Fibroblast of upper back skin (primary cell): Measurements from ENCODE around the gene TMEM119.

Experiments used
- DNase-seq: peaks from one replicate; pipeline ENCODE4 v3.0.0-alpha.2; 2013

The TMEM119 gene

DNA sequence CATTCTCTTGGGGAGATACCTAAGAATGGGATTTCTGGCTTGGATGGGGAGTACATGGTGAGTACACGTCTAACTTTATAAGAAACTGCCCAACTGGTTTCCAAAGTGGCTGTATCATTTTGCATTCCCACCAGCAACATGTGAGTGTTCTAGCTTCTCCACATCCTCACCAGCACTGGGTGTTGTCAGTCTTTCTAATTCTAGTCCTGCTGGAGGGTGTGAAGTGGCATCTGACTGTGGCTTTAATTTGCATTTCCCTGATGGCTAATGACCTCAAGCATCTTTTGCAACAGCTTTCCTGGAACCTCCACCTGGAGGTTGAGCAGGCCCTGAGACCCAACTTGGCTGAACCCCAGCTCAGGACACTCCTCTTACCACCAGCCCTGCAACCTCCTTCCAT lies 18.0 kb upstream of the TMEM119 start:
- DNase-seq: no peak

DNA sequence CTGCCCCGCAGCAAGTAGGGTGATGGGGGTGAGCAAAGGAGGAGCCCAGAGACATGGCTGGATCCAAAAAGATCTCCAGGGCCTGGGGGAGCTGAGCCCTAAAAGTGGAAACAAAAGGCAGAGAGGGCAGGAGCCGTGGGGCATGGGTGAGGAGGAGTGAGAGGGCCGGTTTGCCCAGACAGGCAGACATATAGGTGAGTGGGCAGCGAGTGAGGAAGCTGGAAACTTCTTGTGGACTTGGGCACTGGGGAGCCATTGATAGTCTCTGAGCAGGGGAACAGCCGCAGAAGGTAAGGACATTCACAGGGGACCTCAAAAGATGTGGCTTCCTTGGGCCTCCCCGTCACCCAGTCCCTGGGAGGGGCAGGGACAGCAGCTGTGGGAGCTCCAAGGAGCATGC lies 16.8 kb upstream of the TMEM119 start:
- DNase-seq: no peak

DNA sequence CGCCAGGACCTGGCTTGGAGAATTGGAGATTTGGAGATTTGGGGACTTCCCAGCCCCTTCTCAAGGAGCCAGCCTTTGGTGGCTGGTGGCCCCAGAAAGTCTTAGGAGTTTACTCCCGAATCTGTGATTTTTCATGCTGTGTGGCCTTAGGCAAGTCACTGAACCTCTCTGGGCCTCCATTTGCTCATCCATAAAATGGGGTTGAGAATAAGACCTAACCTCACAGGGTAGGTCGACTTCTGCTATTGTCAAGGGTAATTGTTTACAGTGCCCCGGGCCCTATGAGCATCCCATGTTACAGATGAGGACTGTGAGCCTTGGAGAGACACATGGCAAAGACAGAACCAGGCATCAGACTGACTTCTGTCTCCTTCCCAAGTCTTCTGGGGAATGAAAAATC lies 16.2 kb upstream of the TMEM119 start:
- DNase-seq: no peak

DNA sequence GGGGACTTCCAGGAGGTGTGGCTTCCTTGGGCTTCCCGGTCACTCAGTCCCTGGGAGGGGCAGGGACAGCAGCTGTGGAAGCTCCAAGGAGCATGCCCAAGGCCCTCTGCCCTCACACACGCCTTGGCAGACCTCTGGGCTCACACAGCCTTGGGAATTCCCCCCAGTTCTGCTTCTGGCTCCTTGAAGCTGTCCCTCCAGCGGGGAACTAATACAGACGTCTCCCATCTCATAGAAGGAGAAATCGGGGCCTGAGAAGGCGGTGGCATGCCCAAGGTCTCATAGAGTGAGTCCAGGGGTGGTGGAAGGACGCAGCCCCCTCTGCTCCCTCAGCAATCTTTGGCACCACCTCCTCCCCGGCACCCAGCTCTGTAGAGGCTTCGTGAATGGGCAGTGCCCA lies 15.7 kb upstream of the TMEM119 start:
- DNase-seq: no peak

DNA sequence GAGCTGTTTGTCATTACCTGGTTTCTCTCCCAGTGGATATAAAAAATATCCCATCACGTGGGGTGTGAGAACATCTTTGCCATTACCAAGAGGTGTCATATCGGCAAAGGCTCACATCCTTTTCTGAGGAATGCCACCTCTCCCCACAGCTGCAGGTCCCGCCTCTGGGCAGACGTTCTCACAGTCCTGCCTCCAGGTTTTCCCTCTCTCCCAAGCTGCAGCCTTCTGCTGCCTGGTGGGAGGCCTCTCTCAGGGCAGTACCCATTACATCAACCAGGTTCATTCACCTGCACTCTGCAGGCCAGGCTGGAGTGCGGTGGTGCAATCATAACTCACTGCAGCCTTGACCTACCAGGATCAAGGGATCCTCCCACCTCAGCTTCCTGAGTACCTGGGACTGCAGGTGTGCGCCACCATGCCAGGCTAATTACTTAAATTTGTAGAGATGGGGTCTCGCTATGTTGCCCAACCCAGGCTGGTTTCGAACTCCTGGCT lies 15.0 kb upstream of the TMEM119 start:
- no peak for DNase-seq

DNA sequence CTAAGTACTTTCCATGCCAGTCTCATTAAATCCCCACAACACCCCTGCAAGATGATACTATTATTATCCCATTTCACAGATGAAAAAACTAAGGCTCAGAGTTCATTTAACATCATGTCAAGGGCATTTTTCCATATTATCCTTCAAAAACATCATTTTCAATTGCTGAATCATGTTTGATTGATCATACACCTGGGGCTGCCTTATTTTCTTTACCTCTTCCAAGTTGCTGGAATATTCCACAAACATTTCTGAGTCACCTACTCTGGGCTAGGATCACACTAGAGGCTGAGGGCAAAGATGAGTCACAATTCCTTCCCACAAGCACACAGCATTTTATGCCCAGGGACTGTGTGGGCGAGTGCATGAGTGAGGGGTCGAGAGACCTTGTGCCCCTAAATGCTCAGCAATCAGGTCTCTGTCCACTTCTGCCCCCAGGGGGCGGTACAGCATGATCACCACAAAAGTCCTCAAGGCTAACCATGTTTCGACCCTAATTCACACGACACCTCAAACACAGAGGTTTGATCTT lies 14.1 kb upstream of the TMEM119 start:
- DNase-seq: peak; percentile 93

DNA sequence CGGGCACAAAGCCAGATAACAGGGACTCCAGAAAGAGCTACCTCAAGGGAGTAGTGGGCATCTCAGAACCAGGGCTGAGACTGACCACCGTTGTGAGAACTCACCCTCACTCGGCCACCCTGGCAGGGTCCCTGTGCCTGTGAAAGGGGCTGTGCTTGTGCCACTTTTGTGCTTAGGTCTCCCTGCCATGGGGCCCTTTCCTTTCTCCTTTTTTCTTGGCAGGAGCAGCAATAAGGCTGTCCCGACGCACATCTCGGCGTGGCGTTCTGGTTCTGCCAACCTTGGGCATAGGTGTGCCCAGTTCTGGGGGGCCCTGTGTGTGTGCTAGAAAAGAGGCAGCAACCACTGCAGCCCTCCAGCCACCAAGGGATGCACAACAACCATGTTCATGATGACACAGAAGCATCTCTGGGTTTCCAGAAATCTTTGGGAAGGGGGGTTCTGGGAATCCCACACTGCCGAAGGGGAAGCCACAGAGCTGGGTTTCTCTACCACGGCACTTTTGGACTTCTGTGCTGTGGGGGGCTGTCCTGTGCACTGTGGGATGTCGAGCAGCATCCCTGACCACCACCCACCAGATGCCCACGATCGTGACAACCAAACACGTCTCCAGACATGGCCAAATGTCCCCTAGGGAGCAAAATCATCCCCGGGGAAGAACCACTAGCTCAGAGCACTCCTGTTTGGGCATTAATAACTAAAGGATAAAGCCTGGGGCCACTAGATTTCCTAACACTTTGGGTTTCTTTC lies 13.1 kb upstream of the TMEM119 start:
- DNase-seq: no peak

DNA sequence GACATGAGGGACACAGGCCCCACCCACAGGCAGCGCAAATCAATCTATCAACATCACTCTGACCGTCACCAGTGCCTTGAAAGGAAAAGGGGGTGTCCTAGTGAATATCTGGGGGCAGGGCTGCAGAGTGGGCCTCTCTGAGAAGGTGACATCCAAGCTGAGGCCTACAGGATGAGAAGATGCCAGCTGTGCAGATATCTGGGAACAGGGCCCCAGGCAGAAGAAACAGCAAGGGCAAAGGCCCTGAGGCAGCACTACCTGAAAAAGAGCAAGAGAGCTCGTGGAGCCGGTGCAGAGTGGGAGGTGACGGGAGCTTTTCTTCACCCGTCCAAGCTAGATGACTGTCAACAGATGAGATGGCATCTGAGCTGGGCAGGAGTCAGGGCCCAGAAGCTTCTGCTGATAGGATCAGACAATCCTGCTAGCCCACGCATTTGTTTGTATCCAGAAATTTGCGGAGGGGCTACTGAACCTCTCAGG lies 12.5 kb upstream of the TMEM119 start:
- no peak for DNase-seq

DNA sequence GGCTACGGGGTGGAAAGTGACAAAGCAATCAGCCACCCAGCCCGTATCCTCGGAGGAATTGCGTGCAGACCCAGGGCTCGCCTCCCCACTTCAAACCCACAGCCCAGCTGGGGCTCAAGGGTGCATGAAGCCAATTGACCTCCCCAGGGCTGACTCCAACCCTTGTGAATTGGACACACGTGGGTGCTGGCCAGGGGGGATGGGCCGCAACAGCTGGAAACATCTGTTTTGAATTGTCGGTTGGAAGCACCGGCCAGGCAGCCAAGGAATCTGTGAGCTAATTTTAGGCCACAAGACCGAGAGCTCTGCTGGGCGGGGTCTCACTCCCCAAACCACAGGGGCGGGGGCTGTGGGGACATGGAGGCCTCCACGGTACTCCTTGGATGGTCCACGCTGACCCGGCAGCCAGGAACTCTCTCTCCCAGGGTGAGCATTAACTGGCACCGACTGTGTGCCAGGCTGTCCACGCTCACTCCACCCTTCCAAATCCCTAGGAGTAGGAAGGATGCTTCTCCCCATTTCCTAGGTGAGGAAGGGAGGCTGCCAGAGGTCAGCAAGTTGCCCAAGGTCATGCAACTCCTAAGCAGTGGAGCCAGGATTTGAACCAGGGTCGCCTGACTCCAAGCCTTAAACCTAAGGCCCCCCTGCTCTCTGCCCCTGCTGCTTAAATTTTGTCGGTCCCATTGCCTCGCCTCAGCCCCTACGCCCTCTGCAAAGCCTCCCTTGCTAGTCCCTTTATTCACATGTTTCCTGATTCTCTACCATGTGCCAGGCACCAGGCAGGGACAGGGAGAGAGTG lies 11.9 kb upstream of the TMEM119 start:
- peak; percentile 96 for DNase-seq

DNA sequence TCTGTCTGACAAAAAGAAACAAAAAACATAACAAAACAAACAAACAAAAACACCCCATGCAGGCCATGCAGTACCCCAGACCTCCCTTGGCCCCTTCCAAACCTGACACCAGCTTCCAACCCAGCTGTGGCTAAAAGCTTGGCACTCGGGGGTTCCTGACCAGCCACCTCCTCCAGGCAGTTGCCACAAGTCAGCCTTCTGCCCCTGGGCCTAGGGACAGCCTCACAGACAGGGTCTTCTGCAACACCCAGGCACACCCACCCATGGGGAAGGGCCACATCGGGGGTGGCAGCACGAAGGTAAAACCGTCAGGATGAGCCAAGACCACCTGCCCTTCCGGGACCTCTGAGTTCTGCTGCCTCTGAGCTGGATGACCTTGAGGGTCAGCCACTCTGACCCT lies 10.7 kb upstream of the TMEM119 start:
- no peak for DNase-seq

DNA sequence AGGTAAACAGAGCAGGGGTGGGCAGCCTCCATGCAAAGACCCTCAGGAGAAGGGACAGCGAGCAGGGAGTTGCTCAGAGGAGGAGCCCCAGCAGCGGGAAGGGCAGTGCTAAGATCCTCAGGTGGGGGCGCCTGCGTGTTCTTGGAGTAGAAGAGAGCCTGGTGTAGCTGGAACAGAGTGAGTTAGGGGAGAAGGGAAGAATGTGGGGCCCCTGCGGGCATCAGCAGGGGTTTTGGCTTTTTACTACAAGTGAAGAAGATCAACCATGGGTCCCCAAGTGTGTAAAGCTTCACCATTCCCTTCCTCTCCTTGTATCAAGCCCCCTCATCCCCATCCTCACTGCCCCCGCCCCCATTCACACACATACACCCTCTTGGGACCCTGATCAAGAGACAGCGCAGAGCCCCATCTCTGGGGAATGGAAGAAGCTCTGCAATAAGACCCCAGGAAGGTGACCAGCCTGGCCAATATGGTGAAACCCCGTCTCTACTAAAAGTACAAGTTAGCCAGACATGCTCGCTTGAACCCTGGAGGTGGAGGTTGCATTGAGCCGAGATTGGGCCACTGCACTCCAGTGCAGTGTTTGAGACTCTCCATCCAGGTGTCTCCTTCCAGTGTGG lies 10.2 kb upstream of the TMEM119 start:
- DNase-seq: no peak

DNA sequence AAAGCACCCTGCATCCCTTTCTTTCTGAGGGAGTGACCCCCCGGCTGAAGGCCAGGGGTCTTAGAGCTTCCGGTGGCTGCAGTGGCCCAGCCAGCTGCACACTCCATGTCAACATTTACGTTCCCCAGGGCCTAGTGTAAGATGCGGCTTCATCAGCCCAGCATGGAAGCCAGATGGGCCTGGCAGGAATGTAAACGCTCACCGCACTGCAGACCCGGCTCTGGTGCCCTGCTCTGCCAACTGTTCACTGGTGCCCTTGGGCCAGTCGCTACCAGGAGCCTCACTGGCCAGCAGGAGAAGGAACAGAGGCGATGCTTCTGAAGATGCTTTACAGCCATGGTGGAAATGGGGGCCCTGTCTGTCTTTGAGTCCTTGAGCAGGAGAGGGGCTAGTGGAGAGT lies 8.6 kb upstream of the TMEM119 start:
- no peak for DNase-seq

DNA sequence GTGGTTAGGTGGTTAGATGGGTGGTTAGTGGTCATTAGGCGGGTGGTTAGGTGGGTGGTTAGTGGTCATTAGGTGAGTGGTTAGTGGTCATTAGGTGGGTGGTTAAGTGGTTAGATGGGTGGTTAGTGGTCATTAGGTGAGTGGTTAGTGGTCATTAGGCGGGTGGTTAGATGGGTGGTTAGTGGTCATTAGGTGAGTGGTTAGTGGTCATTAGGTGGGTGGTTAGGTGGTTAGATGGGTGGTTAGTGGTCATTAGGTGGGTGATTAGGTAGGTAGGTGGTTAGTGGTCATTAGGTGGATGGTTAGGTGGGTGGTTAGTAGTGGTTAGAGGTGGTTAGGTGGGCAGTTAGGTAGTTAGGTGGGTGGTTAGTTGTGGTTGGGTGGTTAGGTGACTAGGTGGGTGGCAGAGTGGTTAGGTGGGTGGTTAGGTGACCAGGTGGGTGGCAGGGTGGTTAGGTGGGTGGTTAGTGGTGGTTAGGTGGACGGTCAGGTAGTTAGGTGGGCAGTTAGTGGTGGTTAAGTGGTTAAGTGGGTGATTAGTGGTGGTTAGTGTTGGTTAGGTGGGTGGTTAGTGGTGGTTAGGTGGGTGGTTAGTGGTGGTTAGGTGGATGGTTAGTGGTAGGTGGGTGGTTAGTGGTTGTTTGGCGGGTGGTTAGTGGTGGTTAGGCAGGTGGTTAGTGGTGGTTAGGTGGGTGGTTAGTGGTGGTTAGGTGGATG lies 8.0 kb upstream of the TMEM119 start:
- no peak for DNase-seq

DNA sequence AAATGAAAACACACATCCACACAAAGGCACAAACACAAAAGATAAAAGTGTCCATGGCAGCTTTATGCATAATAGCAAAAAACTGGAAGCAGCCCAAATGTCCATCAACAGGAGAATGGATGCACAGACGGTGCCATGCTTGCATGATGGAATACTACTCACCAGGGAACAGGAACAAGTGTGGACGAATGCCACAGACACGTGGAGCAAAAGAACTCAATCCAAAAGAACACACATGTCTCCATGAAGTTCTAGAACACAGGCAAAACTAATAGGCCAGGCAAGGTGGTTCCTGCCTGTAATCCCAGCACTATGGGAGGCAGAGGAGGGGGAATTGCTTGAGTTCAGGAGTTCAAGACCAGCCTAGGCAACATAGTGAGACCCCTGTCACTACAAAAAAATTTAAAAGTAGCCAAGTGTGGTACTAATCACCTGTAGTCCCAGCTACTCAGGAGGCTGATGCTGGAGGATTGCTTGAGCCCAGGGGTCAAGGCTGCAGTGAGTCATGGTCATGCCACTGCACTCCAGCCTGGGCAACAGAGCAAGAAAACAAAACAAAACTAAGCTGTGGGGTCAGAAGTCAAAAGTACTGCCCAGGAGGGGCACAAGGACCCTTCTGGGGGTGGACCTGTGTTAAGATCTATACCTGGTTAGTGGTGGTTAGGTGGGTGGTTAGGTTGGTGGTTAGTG lies 7.3 kb upstream of the TMEM119 start:
- DNase-seq: no peak

DNA sequence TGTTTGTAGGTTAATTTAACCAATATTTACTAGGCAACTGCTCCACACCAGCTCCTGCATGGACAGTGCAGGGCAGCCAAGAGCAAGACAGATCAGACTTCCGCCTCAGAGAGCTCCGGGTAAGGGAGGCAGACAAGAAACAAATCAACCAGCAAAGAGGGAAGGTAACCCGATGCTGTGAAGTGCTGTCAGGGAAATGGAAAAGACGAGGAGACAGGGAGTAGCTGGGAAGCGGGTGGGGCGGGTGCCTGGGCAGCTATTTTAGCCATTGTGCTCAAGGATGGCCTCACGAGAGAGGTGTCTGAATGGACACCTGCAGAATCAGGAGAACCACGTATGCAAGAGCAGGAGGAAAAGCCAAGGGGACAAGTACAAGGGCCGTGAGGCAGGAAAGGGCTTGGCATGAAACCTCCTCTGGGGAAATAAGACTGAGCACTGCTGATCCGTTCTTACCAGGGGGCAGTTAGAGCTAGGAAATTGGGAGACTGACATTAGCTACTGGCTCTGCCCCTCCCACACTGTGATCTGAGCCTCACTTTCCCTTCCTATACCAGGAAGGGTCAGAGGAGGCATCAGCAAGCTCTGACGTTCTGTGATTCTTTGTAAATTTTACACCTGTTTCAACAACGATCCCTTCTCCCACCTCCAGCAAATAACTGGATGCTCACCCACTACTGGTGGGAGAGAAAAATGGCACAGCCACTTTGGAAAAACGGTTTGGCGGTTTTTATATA lies 6.5 kb upstream of the TMEM119 start:
- DNase-seq: no peak

DNA sequence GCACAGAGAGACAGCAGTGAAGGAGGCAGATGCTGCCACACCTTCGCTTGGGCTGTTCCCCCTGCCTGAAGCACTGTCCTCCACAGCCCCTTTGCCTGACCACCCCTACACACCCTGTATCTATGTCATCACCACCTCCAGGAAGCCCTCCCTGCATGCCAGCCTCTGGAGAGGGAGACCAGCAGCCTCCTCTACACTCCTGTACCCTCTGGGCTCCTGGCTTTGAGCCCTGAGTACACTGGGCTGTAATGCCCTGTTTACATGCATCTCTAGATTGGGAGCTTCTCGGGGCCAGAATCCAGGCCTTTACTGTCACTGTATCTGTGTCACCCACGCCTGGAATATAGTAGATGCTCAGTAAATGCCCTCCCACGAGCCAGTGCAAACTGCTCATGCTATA lies 5.9 kb upstream of the TMEM119 start:
- no peak for DNase-seq

DNA sequence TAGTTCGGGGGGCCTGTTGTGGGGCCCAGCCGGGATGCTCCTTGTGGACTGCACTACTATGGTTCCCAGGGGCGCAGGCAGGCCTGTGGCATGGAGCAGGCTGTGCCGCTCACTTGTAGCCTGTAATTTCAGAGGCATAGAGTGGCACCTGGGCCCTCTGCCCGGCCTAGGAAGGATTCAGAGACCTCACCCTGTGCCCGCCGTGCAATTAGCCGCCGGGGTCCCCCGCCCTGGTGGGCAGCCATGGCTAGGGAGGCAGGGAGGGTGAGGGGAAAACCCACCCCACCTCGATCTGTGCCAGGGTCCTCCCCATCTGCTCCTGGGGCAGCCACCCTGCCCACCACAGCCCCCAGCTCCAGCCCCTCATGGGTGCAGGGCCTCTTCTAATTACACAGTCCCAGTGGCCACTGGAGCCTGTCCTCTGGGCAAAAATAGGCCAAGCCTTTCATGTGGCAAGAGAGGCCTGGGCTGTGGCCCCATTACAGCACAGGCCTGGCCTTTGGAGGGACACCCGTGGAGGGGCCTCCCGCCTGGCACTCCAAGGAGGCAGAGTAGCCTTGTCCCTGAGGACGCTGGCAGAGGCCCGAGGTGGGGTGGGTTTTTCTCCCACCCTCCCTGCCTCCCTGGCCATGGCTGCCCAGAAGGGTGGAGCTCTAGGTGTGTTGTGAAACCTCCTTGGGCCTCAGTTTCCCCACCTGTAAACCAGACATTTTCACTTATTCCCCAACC lies 5.3 kb upstream of the TMEM119 start:
- no peak for DNase-seq

DNA sequence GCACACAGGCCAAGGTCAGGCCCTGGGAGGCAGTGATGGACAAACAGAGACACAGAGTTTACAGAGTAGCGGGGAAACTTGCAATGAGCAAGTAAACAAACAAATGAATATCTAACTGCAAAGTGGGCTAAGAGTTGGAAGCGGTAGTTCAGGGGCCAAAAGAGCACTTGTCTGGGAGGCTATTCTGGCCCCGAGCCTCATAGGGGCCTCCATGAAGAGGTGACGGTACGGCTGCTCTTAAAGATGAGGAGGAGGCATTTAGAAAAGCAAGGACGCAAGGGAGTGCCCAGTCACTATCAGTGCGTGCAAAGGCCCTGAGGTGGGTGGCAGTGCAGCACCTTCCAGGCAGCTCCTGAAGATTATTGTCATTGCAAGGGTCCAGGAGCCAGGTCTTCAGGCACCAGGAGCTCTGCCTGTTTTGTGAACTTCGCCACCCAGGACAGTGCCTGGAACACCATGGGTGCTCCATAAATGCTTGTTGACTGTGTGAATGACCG lies 4.4 kb upstream of the TMEM119 start:
- DNase-seq: no peak

DNA sequence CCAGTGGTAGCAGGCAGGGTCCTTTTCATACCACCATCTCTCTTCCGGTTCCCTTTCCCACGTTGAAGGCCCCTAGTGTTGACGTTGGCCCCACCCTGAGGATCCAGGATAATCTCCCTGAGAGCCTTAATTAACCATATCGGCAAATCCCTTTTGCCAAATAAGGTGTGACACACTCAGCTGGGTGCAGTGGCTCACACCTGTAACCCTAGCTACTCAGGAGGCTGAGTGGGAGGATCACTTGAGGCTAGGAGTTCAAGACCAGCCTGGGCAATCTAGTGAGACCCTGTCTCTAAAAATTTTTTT lies 2.8 kb upstream of the TMEM119 start:
- DNase-seq: no peak

DNA sequence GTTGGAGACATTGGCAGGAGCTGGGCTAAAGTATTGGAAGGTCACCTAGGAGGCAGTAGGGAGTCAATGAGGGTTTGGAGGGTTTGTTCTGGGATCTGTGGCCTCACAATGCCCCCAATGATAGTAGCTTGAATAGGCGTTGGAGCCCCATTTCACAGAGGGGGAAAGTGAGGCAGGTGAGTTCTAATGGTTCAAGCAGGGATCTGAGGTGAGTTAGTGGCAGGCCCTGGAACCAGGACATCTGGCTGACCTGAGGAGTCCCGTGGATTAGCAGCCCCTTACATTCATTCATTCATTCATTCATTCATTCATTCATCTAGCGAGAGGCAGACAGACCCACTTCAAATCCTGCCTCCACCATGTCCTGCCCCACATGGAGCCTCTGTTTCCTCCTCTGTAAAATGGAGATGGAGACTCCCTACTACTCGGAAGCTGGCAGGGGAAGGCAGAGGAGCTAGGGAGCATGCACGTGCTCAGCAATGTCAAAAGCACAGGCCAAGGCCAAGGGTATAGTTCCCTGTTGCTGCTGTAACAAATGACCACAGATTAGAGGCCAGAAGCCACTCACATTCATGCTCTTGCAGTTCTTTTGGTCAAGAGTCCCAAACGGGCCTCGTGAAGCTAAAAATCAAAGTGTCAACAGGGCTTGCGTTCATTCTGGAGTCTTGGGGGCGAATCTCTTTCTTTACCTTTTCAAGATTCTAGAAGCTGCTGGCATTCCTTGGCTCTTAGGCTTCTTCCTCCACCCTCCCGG lies 2.2 kb upstream of the TMEM119 start:
- no peak for DNase-seq
